SK-N-SH (cell line): Measurements from ENCODE around the gene RAB23.

ENCODE experiments used
- CHD2 ChIP-seq: fragments of 150-350 bp; IDR thresholded peaks from 2 replicates; pipeline ENCODE4 v1.6.1; 2018; ENCODE audit warnings: low read length; ENCODE audit not compliant: partially characterized antibody
- CTCF ChIP-seq: fragments of 200-600 bp; sonication (generic); IDR thresholded peaks from 2 replicates; pipeline ENCODE4 v1.6.1; 2017; ENCODE audit warnings: antibody characterized with exemption, mild to moderate bottlenecking, moderate library complexity
- EP300 ChIP-seq, 2 experiments: IDR thresholded peaks; 2 replicates each; pipeline versions ENCODE4 v1.4.0 to v1.6.1; 2012; ENCODE audit warnings: borderline replicate concordance in 1 of 2, low read depth in 1 of 2, low read length in 1 of 2
- EZH2phosphoT487 ChIP-seq: fragments of 200-600 bp; sonication (generic); IDR thresholded peaks from 2 replicates; pipeline ENCODE4 v1.6.1; 2017; ENCODE audit warnings: low read depth, mixed run types, mild to moderate bottlenecking, antibody characterized with exemption, moderate library complexity, borderline replicate concordance
- FOSL2 ChIP-seq: IDR thresholded peaks from 2 replicates; pipeline ENCODE4 v1.4.0; 2012; ENCODE audit warnings: low read depth, mild to moderate bottlenecking, moderate library complexity, borderline replicate concordance
- FOXJ3 ChIP-seq: sonication (generic); formaldehyde crosslinking; IDR thresholded peaks from 2 replicates; pipeline ENCODE4 v1.5.1; 2020; ENCODE audit warnings: mild to moderate bottlenecking, missing genetic modification reagents
- GABPA ChIP-seq: IDR thresholded peaks from 2 replicates; pipeline ENCODE4 v1.4.0; 2012; ENCODE audit warnings: low read depth, mild to moderate bottlenecking
- JUND ChIP-seq: IDR thresholded peaks from 2 replicates; pipeline ENCODE4 v1.4.0; 2012
- MAX ChIP-seq: IDR thresholded peaks from 2 replicates; pipeline ENCODE4 v1.4.0; 2012; ENCODE audit warnings: low read depth
- MEF2A ChIP-seq: IDR thresholded peaks from 2 replicates; pipeline ENCODE4 v1.4.0; 2012; ENCODE audit warnings: low read depth, borderline replicate concordance
- USF1 ChIP-seq: IDR thresholded peaks from 2 replicates; pipeline ENCODE4 v1.4.0; 2012; ENCODE audit warnings: low read depth, borderline replicate concordance
- USF2 ChIP-seq: fragments of 150-350 bp; IDR thresholded peaks from 2 replicates; pipeline ENCODE4 v1.6.1; 2017; ENCODE audit warnings: antibody characterized with exemption, low read length, low read depth, borderline replicate concordance
- YY1 ChIP-seq: IDR thresholded peaks from 2 replicates; pipeline ENCODE4 v1.4.0; 2012; ENCODE audit warnings: low read depth, mild to moderate bottlenecking

GRCh38 chr6:57190140-57190539 lies 32.0 kb downstream of the RAB23 start:
- TF ChIP-seq CTCF (peak; percentile 69), MEF2A (no peak), EZH2phosphoT487 (no peak), MAX (no peak), USF1 (no peak), EP300 (IDR thresholded peaks at IDR 0.05; ENCODE audit: borderline replicate concordance in 1 of 2, low read depth in 1 of 2, low read length in 1 of 2) (no peak), GABPA (no peak), CHD2 (no peak), YY1 (no peak), USF2 (no peak), FOXJ3 (CRISPR knock-in tag) (no peak), JUND (no peak), FOSL2 (no peak)
